Measurements from ENCODE around the gene KCNQ1. TPM values are rescaled to one million over a fixed set of nuclear protein-coding genes. Genes with fewer than 3 reads are reported as not detected.

Gene KCNQ1
- polyA plus RNA-seq, 1 of the 3 experiments (the other 2 are of a cell fraction) = 0.05 TPM

GRCh38 chr11:2400069-2400761 is 44.6 kb upstream of the KCNQ1 start, which contains the start of gene TSSC4 (continued):
- TF ChIP-seq ZBTB33 (IDR thresholded peaks at IDR 0.05; ENCODE audit: borderline replicate concordance, low read depth) = peak; percentile 55; the same call in 1 of the 2 replicates
- 0 out of 2 replicates have a peak, but pooled peaks have one; percentile 19 for TF ChIP-seq REST (IDR thresholded peaks at IDR 0.05; ENCODE audit: low read depth, low read length)
- peak; percentile 74; the same call in 1 of the 2 replicates for TF ChIP-seq SMC3 (IDR thresholded peaks at IDR 0.05; ENCODE audit: low read depth, low read length)
- TF ChIP-seq TEAD4 (IDR thresholded peaks at IDR 0.05; ENCODE audit: borderline replicate concordance, insufficient read depth) = 0 out of 2 replicates have a peak, but pooled peaks have one; percentile 15
- peak in 1 of 2 experiments; percentile 25; a peak in 1 of 4 replicates for TF ChIP-seq EP300 (IDR thresholded peaks at IDR 0.05; ENCODE audit: borderline replicate concordance in 1 of 2, low read depth in 1 of 2, low read length in 1 of 2)
- 0 out of 2 replicates have a peak, but pooled peaks have one; percentile 25 for TF ChIP-seq RCOR1 (IDR thresholded peaks at IDR 0.05; ENCODE audit: low read length)
- peak; percentile 90 for TF ChIP-seq TAF1 (IDR thresholded peaks at IDR 0.05; ENCODE audit: borderline replicate concordance, low read depth, low read length)

GRCh38 chr11:2400762-2401435 is 43.9 kb upstream of the KCNQ1 start:
- Histone ChIP-seq H2AFZ (ENCODE audit: low read depth) (peak overlapping the region; percentile 42; the same call in 1 of the 2 replicates), H3K9me2 (no peaks in the 10 kb centered on the region), H3K79me2 (ENCODE audit: insufficient read depth) (peaks cover 30% of the 10 kb centered on the region), H3K9ac (peak overlapping the region; percentile 98), H3K4me3 (ENCODE audit: low read depth in 2 of 2, low read length in 1 of 2) (peak overlapping the region; percentile 99 to 100), H4K20me1 (ENCODE audit: insufficient read depth) (no peaks in the 10 kb centered on the region), H3K36me3 (replicated peaks in 1 of 2; ENCODE audit: control insufficient read depth in 1 of 2, insufficient read depth in 2 of 2, low read length in 1 of 2) (peaks cover 8 to 41% of the 10 kb centered on the region in 2 experiments), H3K4me2 (peak overlapping the region; percentile 99), H3K27me3 (ENCODE audit: insufficient read depth) (no peaks in the 10 kb centered on the region), H3K9me3 (no peaks in the 10 kb centered on the region), H3K4me1 (ENCODE audit: control insufficient read depth in 1 of 2, insufficient read depth in 2 of 2, low read depth in 1 of 2, low read length in 1 of 2) (peaks cover 10 to 23% of the 10 kb centered on the region in 2 experiments; a peak in 2 of 4 replicates), H3K27ac (ENCODE audit: low read depth in 2 of 2, low read length in 1 of 2) (peak overlapping the region; percentile 84 to 91), H3F3A (replicated peaks; ENCODE audit: insufficient read depth) (peaks cover 10% of the 10 kb centered on the region)
- TF ChIP-seq YY1 (IDR thresholded peaks at IDR 0.05; ENCODE audit: low read depth) (peak; percentile 91), POLR2AphosphoS5 (IDR thresholded peaks at IDR 0.05; ENCODE audit: low read depth, low read length) (no peak)
- CTCF ChIA-PET = interaction anchor here (0.5 to 9.9 kb wide), 21 partner anchors 8 to 568 kb away, joined by 3 to 166 read pairs (median 5); partner anchors contain the start of genes C11orf21, CD81 and TSPAN32
- POLR2A ChIA-PET = interaction anchor here (0.6 to 3.0 kb wide), 10 partner anchors 18 to 484 kb away, joined by 3 to 22 read pairs (median 4); partner anchors contain the start of genes CD81 and CDKN1C
- 0% methylated on average over 33 of the region's 55 CpGs for WGBS (ENCODE audit: low lambda C conversion rate)
- no peak for DNase-seq

Data from SK-N-SH (cell line).